ENCODE measurements around the gene BDKRB2. TPM values are rescaled to one million over a fixed set of nuclear protein-coding genes. Genes with fewer than 3 reads are reported as not detected.

Gene BDKRB2
- 1.3 to 1.7 TPM (median 1.5 TPM) in 5 replicates for total RNA-seq (2022; extraction: Qiagen RNA extraction; ENCODE audit: low read depth)

DNA sequence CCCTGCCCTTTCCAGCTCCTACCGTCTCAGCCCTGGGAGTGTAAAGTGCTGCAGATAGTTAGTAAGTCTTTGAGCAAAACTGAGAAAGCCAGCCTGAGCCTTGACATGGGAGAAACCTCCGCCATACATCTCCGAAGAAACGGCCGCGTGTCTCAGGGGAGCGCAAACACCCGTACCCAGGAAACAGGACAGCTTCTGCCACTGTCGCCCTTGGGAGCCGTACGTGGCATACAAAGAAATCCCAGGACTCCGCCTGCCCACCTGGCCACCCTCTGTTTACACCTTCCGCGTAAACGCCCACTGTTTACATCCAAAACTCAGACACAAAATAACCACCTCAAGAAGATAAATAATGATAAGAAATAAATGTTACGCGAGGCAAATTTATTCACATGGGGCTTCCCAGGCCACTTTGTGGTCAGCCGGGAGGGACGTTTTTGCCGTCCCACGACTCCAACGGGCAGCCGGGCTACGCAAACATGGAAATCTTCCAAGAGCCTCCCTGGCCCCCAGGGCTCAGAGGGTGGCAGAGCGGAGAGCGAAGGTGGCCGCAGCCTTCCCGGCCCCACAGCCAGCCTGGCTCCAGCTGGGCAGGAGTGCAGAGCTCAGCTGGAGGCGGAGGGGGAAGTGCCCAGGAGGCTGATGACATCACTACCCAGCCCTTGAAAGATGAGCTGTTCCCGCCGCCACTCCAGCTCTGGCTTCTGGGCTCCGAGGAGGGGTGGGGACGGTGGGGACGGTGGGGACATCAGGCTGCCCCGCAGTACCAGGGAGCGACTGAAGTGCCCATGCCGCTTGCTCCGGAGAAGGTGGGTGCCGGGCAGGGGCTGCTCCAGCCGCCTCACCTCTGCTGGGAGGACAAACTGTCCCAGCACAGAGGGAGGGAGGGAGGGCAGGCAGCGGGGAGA is at the start of gene BDKRB2:
TSS of gene BDKRB2 (plus strand) at position 689 of the 908 bp plus-strand sequence. CDS start 32,269 bp downstream, outside the sequence.

DNA sequence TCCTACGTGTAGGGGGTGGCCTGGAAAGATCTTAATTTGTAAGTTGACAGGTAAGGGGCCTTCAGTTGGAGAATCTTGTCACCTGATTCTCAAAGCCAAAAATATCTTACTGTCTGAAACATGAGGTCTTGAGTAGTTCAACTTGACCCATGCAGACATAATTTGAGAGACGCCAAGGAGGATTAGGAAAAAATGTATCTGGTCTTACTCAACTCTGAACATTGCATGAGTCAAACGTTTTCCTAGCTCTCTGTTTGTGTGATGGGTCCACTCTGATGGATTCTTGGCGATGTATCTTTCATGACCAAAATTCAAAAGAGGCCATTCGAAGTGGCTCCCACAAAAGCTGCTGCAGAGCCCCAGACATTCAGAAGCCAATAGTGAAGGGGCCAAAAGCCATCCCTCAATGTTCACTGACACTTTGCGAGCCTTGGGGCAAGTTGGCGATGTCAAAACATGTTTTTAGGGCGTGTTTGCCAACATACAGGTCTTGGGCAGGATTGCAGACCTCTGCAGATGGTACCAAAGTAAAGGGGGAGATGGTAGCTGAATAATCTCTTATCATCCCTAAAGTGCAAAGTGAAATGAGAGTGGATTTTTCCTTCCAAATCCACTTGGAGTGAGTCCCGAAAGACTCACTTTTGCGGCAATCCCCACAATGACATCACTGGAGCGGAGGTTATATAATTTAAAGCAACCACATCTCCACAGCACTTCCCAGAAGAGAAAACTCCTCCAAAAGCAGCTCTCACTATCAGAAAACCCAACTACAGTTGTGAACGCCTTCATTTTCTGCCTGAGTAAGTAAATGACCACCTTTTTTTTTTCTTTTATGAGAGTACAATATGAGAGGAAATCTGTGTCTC is 51.1 kb downstream of the BDKRB2 start, which contains the start of gene BDKRB1:
TSS of gene BDKRB1 (plus strand) at position 710 of the 866 bp plus-strand sequence. CDS start 7,473 bp downstream, outside the sequence.

Other genes starting within 250 kb of the BDKRB2 start
- gene C14orf132, start 165.5 kb upstream of the BDKRB2 start, total RNA-seq (2022; extraction: Qiagen RNA extraction; ENCODE audit: low read depth): 4.2 to 7.2 TPM (median 5.9 TPM) in 5 replicates
- gene BDKRB1, start 51.4 kb downstream of the BDKRB2 start, total RNA-seq (2022; extraction: Qiagen RNA extraction; ENCODE audit: low read depth): 0.38 to 0.79 TPM (median 0.48 TPM) in 5 replicates
- gene ATG2B, start 158.5 kb downstream of the BDKRB2 start, total RNA-seq (2022; extraction: Qiagen RNA extraction; ENCODE audit: low read depth): 5.6 to 9.1 TPM (median 7.1 TPM) in 5 replicates
- 19.3 to 24.8 TPM (median 22.6 TPM) in 5 replicates for gene GSKIP, start 158.7 kb downstream of the BDKRB2 start, total RNA-seq (2022; extraction: Qiagen RNA extraction; ENCODE audit: low read depth)
- 1.9 to 3.2 TPM (median 2.2 TPM) in 5 replicates for gene AK7, start 187.3 kb downstream of the BDKRB2 start, total RNA-seq (2022; extraction: Qiagen RNA extraction; ENCODE audit: low read depth)